Gastroesophageal sphincter (tissue), 4 donors: ENCODE results near the gene PIK3CD. TPM values are rescaled to one million over a fixed set of nuclear protein-coding genes. Genes with fewer than 3 reads are reported as not detected.
"Not testable (repeated sequence)": the region's sequence is repeated elsewhere in the genome, so short reads cannot be mapped to it uniquely, and the experiment has no call there.

Source experiments
- ATAC-seq: fragments of 150-250 bp; one replicate; pipeline ENCODE4 v1.9.1; 2016; ENCODE audit warnings: mild to moderate bottlenecking, moderate library complexity
- H3K27ac ChIP-seq, 4 donors: fragments of 200-600 bp; sonication (generic) in 3 of 4; 1 replicate in 3 of 4; 2 replicates in 1 of 4; pipeline ENCODE4 v1.5.1; 2016 to 2019
- H3K27me3 ChIP-seq: fragments of 200-600 bp; sonication (generic); one replicate; pipeline ENCODE4 v1.5.1; 2019
- H3K36me3 ChIP-seq, 2 donors: fragments of 200-600 bp; sonication (generic); one replicate each; pipeline ENCODE4 v1.5.1; 2019; ENCODE audit warnings: control low read depth in 1 of 2
- H3K4me1 ChIP-seq, 3 donors: fragments of 200-600 bp; sonication (generic); 1 replicate in 2 of 3; 2 replicates in 1 of 3; pipeline ENCODE4 v1.5.1; 2016 to 2019; ENCODE audit warnings: control low read depth in 2 of 3
- H3K4me3 ChIP-seq, 2 donors: fragments of 200-600 bp; sonication (generic); one replicate each; pipeline ENCODE4 v1.5.1; 2019; ENCODE audit warnings: mild to moderate bottlenecking in 1 of 2, moderate library complexity in 1 of 2
- H3K9me3 ChIP-seq, 3 donors: fragments of 200-600 bp; sonication (generic); one replicate each; pipeline ENCODE4 v1.5.1; 2017 to 2019; ENCODE audit warnings: control low read depth in 2 of 3
- CTCF ChIP-seq, 4 experiments: fragments of 200-600 bp in 2 of 4; fragments of 450-650 bp in 2 of 4; sonication (generic) in 1 of 4; IDR thresholded peaks; one replicate each; pipeline ENCODE4 v1.5.1; 2017 to 2019; ENCODE audit warnings: antibody characterized with exemption in 4 of 4, mild to moderate bottlenecking in 2 of 4, moderate library complexity in 2 of 4
- EP300 ChIP-seq: sonication (generic); formaldehyde crosslinking; IDR thresholded peaks from one replicate; pipeline ENCODE4 v1.6.1; 2017; ENCODE audit warnings: antibody characterized with exemption, mild to moderate bottlenecking
- POLR2A ChIP-seq, 2 donors: fragments of 450-650 bp; IDR thresholded peaks; one replicate each; pipeline ENCODE4 v1.6.1; 2017; ENCODE audit warnings: antibody characterized with exemption in 2 of 2, mild to moderate bottlenecking in 2 of 2, moderate library complexity in 1 of 2
- POLR2AphosphoS5 ChIP-seq: sonication (generic); formaldehyde crosslinking; IDR thresholded peaks from one replicate; pipeline ENCODE4 v1.6.1; 2017; ENCODE audit warnings: antibody characterized with exemption
- WGBS, 2 donors: methylation state at CpG; one replicate each; pipeline ENCODE4 v1.1.5; 2018; ENCODE audit warnings: low coverage in 1 of 2; 5-methylcytosine and 5-hydroxymethylcytosine counted together
- total RNA-seq, 4 donors: library from RNA; depleted of rRNA; stranded (reverse); fragments of >200 nt; gene quantifications; one replicate each; pipeline ENCODE4 v1.1.0, GENCODE V29; 2016

Gene PIK3CD
- total RNA-seq, 4 donors from 2014 or later: 8.2 to 18.2 (median 15.4) TPM

- Histone ChIP-seq H3K4me3 (no peak overlapping the region), H3K27ac (no peak overlapping the region), H3K27me3 (no peaks in the 10 kb centered on the region), H3K9me3 (no peaks in the 10 kb centered on the region), H3K36me3 (peaks cover 0 to 100% of the 10 kb centered on the region in 2 donors), H3K4me1 (no peaks in the 10 kb centered on the region)
- TF ChIP-seq EP300: no peak
- no peak for TF ChIP-seq POLR2A (IDR thresholded peaks at IDR 0.05)
- TF ChIP-seq POLR2AphosphoS5: no peak
- no peak for TF ChIP-seq CTCF (IDR thresholded peaks at IDR 0.05)
- WGBS, 2 donors: 87 to 100% methylated on average over 1 to 3 of the region's 3 CpGs
- no peak for ATAC-seq
These were observed 94.7 kb downstream of the PIK3CD start for GRCh38 chr1:9746211-9746610.

DNA sequence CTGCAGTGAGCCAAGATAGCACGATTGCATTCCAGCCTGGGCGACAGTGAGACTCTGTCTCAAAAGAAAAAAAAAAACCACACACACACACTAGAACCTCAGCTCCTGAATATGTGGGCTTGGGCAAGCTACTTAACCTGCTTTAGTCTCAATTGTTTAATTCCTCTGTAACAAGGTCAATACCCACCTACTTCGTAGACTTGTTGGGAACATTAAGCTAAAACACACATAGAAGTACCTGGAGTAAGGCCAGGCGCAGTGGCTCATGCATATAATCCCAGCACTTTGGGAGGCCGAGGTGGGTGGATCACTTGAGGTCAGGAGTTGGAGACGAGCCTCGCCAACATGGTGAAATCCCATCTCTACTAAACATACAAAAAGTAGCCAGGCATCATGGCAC lies 95.1 kb downstream of the PIK3CD start:
- no peaks in the 10 kb centered on the region for H3K27me3 ChIP-seq
- no peak overlapping the region for H3K27ac ChIP-seq
- WGBS, 2 donors: 83 to 85% methylated on average over 3 to 7 of the region's 7 CpGs
- TF ChIP-seq CTCF (IDR thresholded peaks at IDR 0.05): no peak
- TF ChIP-seq EP300: no peak
- no peak for TF ChIP-seq POLR2AphosphoS5
- TF ChIP-seq POLR2A (IDR thresholded peaks at IDR 0.05): no peak
- H3K4me1 ChIP-seq: no peaks in the 10 kb centered on the region
- H3K9me3 ChIP-seq: no peaks in the 10 kb centered on the region
- no peak overlapping the region for H3K4me3 ChIP-seq
- no peak for ATAC-seq
- peaks cover 0 to 100% of the 10 kb centered on the region in 2 donors for H3K36me3 ChIP-seq

DNA sequence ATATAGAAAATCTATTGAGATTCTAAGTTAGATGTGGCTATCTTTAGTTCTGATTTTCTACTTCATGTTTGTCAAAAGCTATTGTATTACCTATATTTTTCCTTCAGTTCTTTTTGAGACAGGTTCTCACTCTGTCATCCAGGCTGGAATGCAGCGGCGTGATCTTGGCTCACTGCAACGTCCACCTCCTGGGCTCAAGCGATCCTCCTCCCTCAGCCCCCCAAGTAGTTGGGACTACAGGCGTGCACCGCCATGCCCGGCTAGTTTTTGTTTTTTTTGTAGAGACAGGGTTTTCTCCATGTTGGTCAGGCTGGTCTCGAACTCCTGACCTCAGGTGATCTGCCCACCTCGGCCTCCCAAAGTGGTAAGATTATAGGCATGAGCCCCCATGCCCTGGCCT lies 96.9 kb downstream of the PIK3CD start:
- not testable (repeated sequence) for H3K4me3 ChIP-seq, H3K9me3 ChIP-seq, H3K4me1 ChIP-seq, H3K27ac ChIP-seq, H3K27me3 ChIP-seq, ATAC-seq
- 90 to 100% methylated on average over 1 to 9 of the region's 9 CpGs for WGBS, 2 donors
- peaks cover 0 to 98% of the 10 kb centered on the region in 2 donors for H3K36me3 ChIP-seq

GRCh38 chr1:9749361-9749760 lies 97.8 kb downstream of the PIK3CD start:
- peaks cover 0 to 98% of the 10 kb centered on the region in 2 donors for H3K36me3 ChIP-seq
- no peaks in the 10 kb centered on the region for H3K9me3 ChIP-seq
- TF ChIP-seq POLR2AphosphoS5 (no peak), CTCF (IDR thresholded peaks at IDR 0.05) (no peak), POLR2A (IDR thresholded peaks at IDR 0.05) (no peak), EP300 (no peak)
- H3K27ac ChIP-seq: no peak overlapping the region
- H3K4me3 ChIP-seq: no peak overlapping the region
- no peak for ATAC-seq
- H3K27me3 ChIP-seq: no peaks in the 10 kb centered on the region
- peaks cover 0 to 12% (median 0%) of the 10 kb centered on the region in 3 donors for H3K4me1 ChIP-seq
- WGBS, 2 donors: 98% methylated on average over 8 of the region's 14 CpGs; no CpG with 5 or more reads in 1 of the 2 donors

GRCh38 chr1:9751971-9752370 lies 100.4 kb downstream of the PIK3CD start:
- 64 to 70% methylated on average over 3 of the region's 3 CpGs for whole genome bisulfite sequencing, 2 donors
- H3K36me3 ChIP-seq: peaks cover 0 to 79% of the 10 kb centered on the region in 2 donors
- ATAC-seq: no peak
- TF ChIP-seq CTCF (IDR thresholded peaks at IDR 0.05) (no peak), POLR2AphosphoS5 (no peak), EP300 (no peak), POLR2A (IDR thresholded peaks at IDR 0.05) (no peak)
- H3K9me3 ChIP-seq: no peaks in the 10 kb centered on the region
- H3K27ac ChIP-seq: no peak overlapping the region
- no peak overlapping the region for H3K4me3 ChIP-seq
- H3K27me3 ChIP-seq: no peaks in the 10 kb centered on the region
- peaks cover 0 to 29% (median 0%) of the 10 kb centered on the region in 3 donors for H3K4me1 ChIP-seq
